HCT116 (cell line): Measurements from ENCODE around the gene LCN1. TPM values are rescaled to one million over a fixed set of nuclear protein-coding genes. Genes with fewer than 3 reads are reported as not detected.

Source experiments
- ATAC-seq: fragments of 200-7000 bp; cut with Tn5 transposase; 2 replicates; pipeline ENCODE4 v1.9.1; 2020; ENCODE audit warnings: mild to moderate bottlenecking, moderate library complexity
- BruUV-seq: library from RNA; stranded (reverse); fragments of 400-500 nt; replicated peaks from 2 replicates; lab custom pipeline; 2021; lab: Mats Ljungman, UMichigan
- CTCF ChIA-PET: fragments of 300-600 bp; sonication (Branson Sonifier 250); formaldehyde crosslinking; loops from one replicate; lab custom pipeline; 2021; ENCODE audit warnings: antibody characterized with exemption; lab: Charles Lee
- POLR2A ChIA-PET: fragments of 300-600, 350-600 bp; sonication (Branson Sonifier 250); formaldehyde crosslinking; loops from one replicate; lab custom pipeline; 2021; ENCODE audit warnings: antibody characterized with exemption; lab: Charles Lee
- RAD21 ChIA-PET, 2 experiments: fragments of 300-600 bp; sonication (Branson Sonifier 250); formaldehyde crosslinking; loops; one replicate each; lab custom pipeline; 2023; ENCODE audit warnings: low total read pairs in 2 of 2; ENCODE audit not compliant: uncharacterized antibody in 2 of 2, unreplicated experiment in 2 of 2, low non-redundant PET in 1 of 2; lab: Charles Lee
- DNase-seq: peaks from one replicate; pipeline ENCODE4 v3.0.0-alpha.2; 2010; ENCODE audit warnings: low read depth, low spot score
- H2AFZ ChIP-seq: fragments of 200-600 bp; shearing (Covaris generic), sonication (generic); 2 replicates; pipeline ENCODE4 v1.6.1; 2017; ENCODE audit warnings: low read depth, mixed run types, mixed read lengths, antibody characterized with exemption, low read length; ENCODE audit not compliant: poor library complexity, severe bottlenecking
- H3K27ac ChIP-seq: 2 replicates; pipeline ENCODE4 v1.5.1; 2012; ENCODE audit warnings: low read depth, low read length
- H3K27me3 ChIP-seq: fragments of 200-600 bp; sonication (generic); 2 replicates; pipeline ENCODE4 v1.6.1; 2016; ENCODE audit warnings: mixed run types, low read length, mixed read lengths; ENCODE audit not compliant: insufficient read depth
- H3K36me3 ChIP-seq, 2 experiments: fragments of 200-500 bp in 1 of 2; fragments of 200-600 bp in 1 of 2; sonication (Bioruptor generic) in 1 of 2; sonication (generic) in 1 of 2; 2 replicates each; pipeline versions ENCODE4 v1.5.1 to v1.6.1; 2014 to 2016; ENCODE audit warnings: low read length in 2 of 2, inconsistent platforms in 1 of 2, mixed read lengths in 1 of 2, mixed run types in 1 of 2; ENCODE audit not compliant: insufficient read depth in 2 of 2, control insufficient read depth in 1 of 2
- H3K4me1 ChIP-seq, 2 experiments: fragments of 200-600 bp in 1 of 2; sonication (generic) in 1 of 2; 2 replicates each; pipeline versions ENCODE4 v1.5.1 to v1.6.1; 2012 to 2017; ENCODE audit warnings: low read length in 2 of 2, inconsistent platforms in 1 of 2, mild to moderate bottlenecking in 1 of 2, mixed read lengths in 1 of 2, mixed run types in 1 of 2, moderate library complexity in 1 of 2; ENCODE audit not compliant: insufficient read depth in 2 of 2, control insufficient read depth in 1 of 2
- H3K4me2 ChIP-seq: fragments of 200-600 bp; sonication (generic); 2 replicates; pipeline ENCODE4 v1.6.1; 2017; ENCODE audit warnings: mixed run types, low read length, mixed read lengths
- H3K4me3 ChIP-seq, 2 experiments: fragments of 200-600 bp in 1 of 2; sonication (generic) in 1 of 2; replicated peaks in 1 of 2; 2 replicates each; pipeline ENCODE4 v1.5.1; 2011 to 2016; ENCODE audit warnings: low read length in 2 of 2, control low read depth in 1 of 2, low read depth in 1 of 2, mild to moderate bottlenecking in 1 of 2, mixed read lengths in 1 of 2, mixed run types in 1 of 2
- H3K79me2 ChIP-seq: fragments of 200-600 bp; sonication (generic); 2 replicates; pipeline ENCODE4 v1.6.1; 2017; ENCODE audit warnings: mild to moderate bottlenecking, mixed run types, low read length, moderate library complexity, mixed read lengths; ENCODE audit not compliant: insufficient read depth
- H3K9ac ChIP-seq: fragments of 200-600 bp; sonication (generic); 2 replicates; pipeline ENCODE4 v1.6.1; 2016; ENCODE audit warnings: low read length, mixed read lengths
- H3K9me2 ChIP-seq: fragments of 200-600 bp; sonication (generic), shearing (Covaris generic); 2 replicates; pipeline ENCODE4 v1.6.1; 2017; ENCODE audit warnings: mixed run types, mild to moderate bottlenecking, moderate library complexity; ENCODE audit not compliant: insufficient read depth
- H3K9me3 ChIP-seq, 2 experiments: fragments of 200-500 bp in 1 of 2; fragments of 200-600 bp in 1 of 2; sonication (Bioruptor generic) in 1 of 2; sonication (generic) in 1 of 2; 2 replicates each; pipeline ENCODE4 v1.6.1; 2014 to 2017; ENCODE audit warnings: low read length in 2 of 2, mixed read lengths in 2 of 2, inconsistent platforms in 1 of 2, low read depth in 1 of 2, mild to moderate bottlenecking in 1 of 2, mixed run types in 1 of 2, moderate library complexity in 1 of 2; ENCODE audit not compliant: control insufficient read depth in 1 of 2, insufficient read depth in 1 of 2
- H4K20me1 ChIP-seq: fragments of 200-600 bp; sonication (generic), shearing (Covaris generic); 2 replicates; pipeline ENCODE4 v1.6.1; 2017; ENCODE audit warnings: mixed run types, mild to moderate bottlenecking, moderate library complexity; ENCODE audit not compliant: insufficient read depth
- CBX3 ChIP-seq: IDR thresholded peaks from 2 replicates; pipeline ENCODE4 v1.6.1; 2012; ENCODE audit warnings: low read depth
- CEBPB ChIP-seq: IDR thresholded peaks from 2 replicates; pipeline ENCODE4 v1.6.1; 2012; ENCODE audit warnings: low read depth
- EGR1 ChIP-seq: IDR thresholded peaks from 2 replicates; pipeline ENCODE4 v1.6.1; 2012; ENCODE audit warnings: low read depth
- EZH2 ChIP-seq: fragments of 200-600 bp; sonication (generic); IDR thresholded peaks from 2 replicates; pipeline ENCODE4 v1.6.1; 2017; ENCODE audit warnings: antibody characterized with exemption, mixed run types
- FOSL1 ChIP-seq: IDR thresholded peaks from 2 replicates; pipeline ENCODE4 v1.6.1; 2012; ENCODE audit warnings: low read depth
- MAX ChIP-seq: IDR thresholded peaks from 2 replicates; pipeline ENCODE4 v1.6.1; 2012
- POLR2A ChIP-seq: IDR thresholded peaks from 2 replicates; pipeline ENCODE4 v1.7.0; 2011; ENCODE audit warnings: borderline replicate concordance; ENCODE audit not compliant: insufficient read depth, insufficient read length; ENCODE audit errors: extremely low read depth
- POLR2AphosphoS5 ChIP-seq: IDR thresholded peaks from 2 replicates; pipeline ENCODE4 v1.6.1; 2011; ENCODE audit warnings: mild to moderate bottlenecking, low read depth, low read length, moderate library complexity
- SIN3A ChIP-seq: IDR thresholded peaks from 2 replicates; pipeline ENCODE4 v1.6.1; 2012; ENCODE audit warnings: low read depth
- TCF7L2 ChIP-seq: IDR thresholded peaks from 2 replicates; pipeline ENCODE4 v1.7.0; 2011; ENCODE audit warnings: borderline replicate concordance, inconsistent platforms; ENCODE audit not compliant: insufficient read depth, insufficient read length; ENCODE audit errors: extremely low read depth
- YY1 ChIP-seq: IDR thresholded peaks from 2 replicates; pipeline ENCODE4 v1.6.1; 2011; ENCODE audit warnings: low read length, low read depth, moderate library complexity, mild to moderate bottlenecking; ENCODE audit not compliant: insufficient replicate concordance; ENCODE audit errors: extremely low read depth
- intact Hi-C: fragments of 100-400 bp; cut with micrococcal nuclease; formaldehyde crosslinking; loops from 2 replicates; pipeline ENCODE4 v1.10.0; 2022
- total RNA-seq: library from RNA; stranded (reverse); gene quantifications from one replicate; pipeline ENCODE4 v1.2.1, GENCODE V29; 2021; ENCODE audit not compliant: unreplicated experiment
- TF ChIP-seq, protein P1 (sequence below), 3 experiments: fragments of 200-600 bp in 1 of 3; sonication (generic) in 1 of 3; IDR thresholded peaks in 2 of 3; conservative IDR thresholded peaks in 1 of 3; 2 replicates each; pipeline ENCODE4 v1.5.1; 2012 to 2017; ENCODE audit warnings: low read depth in 2 of 3, low read length in 2 of 3, antibody characterized with exemption in 1 of 3, borderline replicate concordance in 1 of 3, control low read depth in 1 of 3, mild to moderate bottlenecking in 1 of 3, mixed read lengths in 1 of 3, mixed run types in 1 of 3, moderate library complexity in 1 of 3; ENCODE audit not compliant: insufficient read depth in 1 of 3

The LCN1 gene
- total RNA-seq, 1 experiment from 2014 or later: not detected

GRCh38 chr9:135499326-135500070 lies 21.7 kb upstream of the LCN1 start:
- H3K4me3 ChIP-seq: peak overlapping the region; percentile 78 to 79
- H3K9me3 ChIP-seq: no peaks in the 10 kb centered on the region
- no peaks in the 10 kb centered on the region for H3K27me3 ChIP-seq
- DNase-seq (peak; percentile 69), ATAC-seq (peak; percentile 55)
- ChIA-PET RAD21 (no interaction called here), CTCF (interaction anchor here (1.6 kb wide), 1 partner anchor 20 kb away, joined by 4 read pairs; the partner anchor contains the start of gene PPP1R26), POLR2A (no interaction called here)
- H2AFZ ChIP-seq: peak overlapping the region; percentile 63
- H3K9me2 ChIP-seq: no peaks in the 10 kb centered on the region
- H3K4me2 ChIP-seq: peak overlapping the region; percentile 95
- H3K36me3 ChIP-seq: peaks cover 11 to 31% of the 10 kb centered on the region in 2 experiments
- H3K27ac ChIP-seq: peak overlapping the region; percentile 73
- intact Hi-C loops: no loop called here
- peaks cover 12 to 42% of the 10 kb centered on the region in 2 experiments for H3K4me1 ChIP-seq
- no TSS peak for BruUV-seq
- peak overlapping the region; percentile 98 for H3K9ac ChIP-seq
- peaks cover 40% of the 10 kb centered on the region for H3K79me2 ChIP-seq
- peaks cover 2% of the 10 kb centered on the region; the same call in 1 of the 2 replicates for H4K20me1 ChIP-seq
- TF ChIP-seq TCF7L2: peak; percentile 57
- peak; percentile 74 for TF ChIP-seq YY1
- TF ChIP-seq EZH2: no peak
- no peak for TF ChIP-seq EGR1

- intact Hi-C loops: no loop called here
- peak overlapping the region; percentile 63 for H2AFZ ChIP-seq
- H3K79me2 ChIP-seq: peaks cover 40% of the 10 kb centered on the region
- ATAC-seq (peak; percentile 27), DNase-seq (no peak)
- TF ChIP-seq CBX3 (no peak), FOSL1 (no peak), POLR2AphosphoS5 (no peak), EZH2 (no peak), SIN3A (no peak), TCF7L2 (no peak), CEBPB (no peak), POLR2A (no peak), MAX (no peak)
- TF ChIP-seq, protein P1, sequence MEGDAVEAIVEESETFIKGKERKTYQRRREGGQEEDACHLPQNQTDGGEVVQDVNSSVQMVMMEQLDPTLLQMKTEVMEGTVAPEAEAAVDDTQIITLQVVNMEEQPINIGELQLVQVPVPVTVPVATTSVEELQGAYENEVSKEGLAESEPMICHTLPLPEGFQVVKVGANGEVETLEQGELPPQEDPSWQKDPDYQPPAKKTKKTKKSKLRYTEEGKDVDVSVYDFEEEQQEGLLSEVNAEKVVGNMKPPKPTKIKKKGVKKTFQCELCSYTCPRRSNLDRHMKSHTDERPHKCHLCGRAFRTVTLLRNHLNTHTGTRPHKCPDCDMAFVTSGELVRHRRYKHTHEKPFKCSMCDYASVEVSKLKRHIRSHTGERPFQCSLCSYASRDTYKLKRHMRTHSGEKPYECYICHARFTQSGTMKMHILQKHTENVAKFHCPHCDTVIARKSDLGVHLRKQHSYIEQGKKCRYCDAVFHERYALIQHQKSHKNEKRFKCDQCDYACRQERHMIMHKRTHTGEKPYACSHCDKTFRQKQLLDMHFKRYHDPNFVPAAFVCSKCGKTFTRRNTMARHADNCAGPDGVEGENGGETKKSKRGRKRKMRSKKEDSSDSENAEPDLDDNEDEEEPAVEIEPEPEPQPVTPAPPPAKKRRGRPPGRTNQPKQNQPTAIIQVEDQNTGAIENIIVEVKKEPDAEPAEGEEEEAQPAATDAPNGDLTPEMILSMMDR (IDR thresholded peaks at IDR 0.05 in 2 of 3, conservative IDR thresholded peaks at IDR 0.05 in 1 of 3; ENCODE audit: borderline replicate concordance in 1 of 3, insufficient read depth in 1 of 3, low read depth in 2 of 3, low read length in 2 of 3): no peak
- no peaks in the 10 kb centered on the region for H3K9me2 ChIP-seq
- H3K4me3 ChIP-seq: peak overlapping the region; percentile 78 to 79
- peaks cover 12 to 42% of the 10 kb centered on the region in 2 experiments for H3K4me1 ChIP-seq
- H3K36me3 ChIP-seq: peaks cover 11 to 37% of the 10 kb centered on the region in 2 experiments
- peak overlapping the region; percentile 98 for H3K9ac ChIP-seq
- no peaks in the 10 kb centered on the region for H3K9me3 ChIP-seq
- ChIA-PET RAD21 (no interaction called here), CTCF (interaction anchor here (1.6 kb wide), 1 partner anchor 20 kb away, joined by 4 read pairs; the partner anchor contains the start of gene PPP1R26), POLR2A (no interaction called here)
- H3K4me2 ChIP-seq: peak overlapping the region; percentile 95
- BruUV-seq: TSS peak; percentile 58
- peak overlapping the region; percentile 73 for H3K27ac ChIP-seq
- H4K20me1 ChIP-seq: peaks cover 4% of the 10 kb centered on the region; the same call in 1 of the 2 replicates
- no peaks in the 10 kb centered on the region for H3K27me3 ChIP-seq
Observed at GRCh38 chr9:135500071-135500524, 21.1 kb upstream of the LCN1 start.
